ENCODE data around the gene COL6A5.

DNA sequence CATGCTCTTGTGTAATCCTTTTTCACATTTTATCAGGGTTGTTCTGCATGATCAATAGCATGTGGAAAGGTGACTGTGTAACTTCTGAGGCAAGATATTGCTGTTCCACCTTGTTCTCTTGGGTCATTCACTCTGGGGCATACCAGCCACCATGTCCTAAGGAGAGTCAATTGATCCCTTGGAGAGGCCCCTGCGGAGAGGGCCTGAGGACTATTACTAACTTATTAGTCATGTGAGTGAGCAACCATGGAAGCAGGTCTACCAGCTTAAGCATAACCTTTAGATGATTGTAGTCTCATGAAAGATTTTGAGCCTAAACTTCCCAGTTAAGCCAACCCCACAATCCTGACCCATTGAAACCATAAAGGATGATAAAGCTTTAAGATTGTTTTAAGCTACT, 22.0 kb upstream of the COL6A5 start:
- TF ChIP-seq, protein P1, sequence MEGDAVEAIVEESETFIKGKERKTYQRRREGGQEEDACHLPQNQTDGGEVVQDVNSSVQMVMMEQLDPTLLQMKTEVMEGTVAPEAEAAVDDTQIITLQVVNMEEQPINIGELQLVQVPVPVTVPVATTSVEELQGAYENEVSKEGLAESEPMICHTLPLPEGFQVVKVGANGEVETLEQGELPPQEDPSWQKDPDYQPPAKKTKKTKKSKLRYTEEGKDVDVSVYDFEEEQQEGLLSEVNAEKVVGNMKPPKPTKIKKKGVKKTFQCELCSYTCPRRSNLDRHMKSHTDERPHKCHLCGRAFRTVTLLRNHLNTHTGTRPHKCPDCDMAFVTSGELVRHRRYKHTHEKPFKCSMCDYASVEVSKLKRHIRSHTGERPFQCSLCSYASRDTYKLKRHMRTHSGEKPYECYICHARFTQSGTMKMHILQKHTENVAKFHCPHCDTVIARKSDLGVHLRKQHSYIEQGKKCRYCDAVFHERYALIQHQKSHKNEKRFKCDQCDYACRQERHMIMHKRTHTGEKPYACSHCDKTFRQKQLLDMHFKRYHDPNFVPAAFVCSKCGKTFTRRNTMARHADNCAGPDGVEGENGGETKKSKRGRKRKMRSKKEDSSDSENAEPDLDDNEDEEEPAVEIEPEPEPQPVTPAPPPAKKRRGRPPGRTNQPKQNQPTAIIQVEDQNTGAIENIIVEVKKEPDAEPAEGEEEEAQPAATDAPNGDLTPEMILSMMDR (IDR thresholded peaks at IDR 0.05), result no peak
- TF ChIP-seq POLR2AphosphoS5 (IDR thresholded peaks at IDR 0.05; ENCODE audit: low read depth, low read length) (no peak), NFIC (IDR thresholded peaks at IDR 0.05; ENCODE audit: borderline replicate concordance) (no peak)

All from SK-N-SH (cell line).